ENCODE results near the gene MLLT3.
A peak's percentile ranks its signal among the peaks of the same experiment; 100 is the strongest.

Gene MLLT3

DNA sequence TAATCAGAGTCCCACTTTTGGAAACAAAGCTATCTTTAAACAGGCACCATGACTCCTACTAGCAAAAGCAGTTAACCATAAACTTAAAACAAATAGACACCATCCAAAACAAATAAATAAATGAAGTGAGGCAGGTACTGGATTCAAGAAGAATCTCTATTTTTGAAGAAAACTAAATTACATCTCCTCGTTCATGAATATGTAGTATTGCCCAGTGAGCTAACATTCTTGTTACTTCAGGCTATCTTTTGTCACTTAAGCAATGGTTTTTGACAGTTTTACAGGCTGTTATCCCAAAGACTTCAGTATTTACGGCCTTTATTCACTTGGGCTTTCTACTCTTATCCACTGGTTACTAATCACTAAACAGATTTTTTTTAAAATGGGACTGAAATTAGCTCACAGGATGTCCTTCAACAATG is 242.5 kb downstream of the MLLT3 start:
- no peak for DNase-seq (ENCODE audit: low read depth)

DNA sequence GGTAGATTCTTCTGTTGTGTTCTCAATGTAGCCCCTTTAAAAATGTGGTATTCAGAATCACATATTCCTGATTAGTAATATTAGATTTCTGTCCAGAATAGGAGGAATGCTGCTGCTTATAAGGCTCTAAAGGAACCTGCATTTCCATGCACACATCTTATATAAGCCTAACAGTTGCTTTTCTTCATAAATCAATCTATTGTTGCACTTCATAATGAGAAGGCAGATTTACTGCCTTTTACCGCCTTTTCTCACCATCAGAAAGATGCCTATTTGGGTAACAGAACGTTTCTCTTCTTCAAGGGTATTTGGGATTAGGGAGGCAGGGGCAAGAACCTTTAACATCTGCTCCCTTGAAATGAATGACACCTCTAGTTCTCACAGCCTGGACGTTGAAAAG is 243.4 kb downstream of the MLLT3 start:
- no peak for DNase-seq (ENCODE audit: low read depth)

DNA sequence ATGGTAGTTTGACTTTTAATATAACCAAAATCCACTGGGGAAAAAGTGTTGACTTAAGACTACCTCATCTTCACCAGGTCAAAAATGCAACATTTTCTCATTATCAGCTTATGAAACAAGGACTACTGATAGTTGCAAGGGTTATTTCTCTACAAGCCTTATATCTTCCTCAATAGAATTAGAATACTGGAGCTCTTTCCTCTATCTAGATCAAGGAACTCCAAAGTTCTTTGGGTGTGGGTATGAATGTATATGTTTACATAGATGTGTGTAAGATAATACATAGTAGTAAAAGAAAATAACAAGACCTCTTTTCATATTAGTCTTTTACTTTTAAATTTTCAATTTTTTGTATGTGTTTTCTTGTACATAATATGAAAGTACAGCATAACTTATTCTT is 244.5 kb downstream of the MLLT3 start:
- DNase-seq (ENCODE audit: low read depth), result no peak

DNA sequence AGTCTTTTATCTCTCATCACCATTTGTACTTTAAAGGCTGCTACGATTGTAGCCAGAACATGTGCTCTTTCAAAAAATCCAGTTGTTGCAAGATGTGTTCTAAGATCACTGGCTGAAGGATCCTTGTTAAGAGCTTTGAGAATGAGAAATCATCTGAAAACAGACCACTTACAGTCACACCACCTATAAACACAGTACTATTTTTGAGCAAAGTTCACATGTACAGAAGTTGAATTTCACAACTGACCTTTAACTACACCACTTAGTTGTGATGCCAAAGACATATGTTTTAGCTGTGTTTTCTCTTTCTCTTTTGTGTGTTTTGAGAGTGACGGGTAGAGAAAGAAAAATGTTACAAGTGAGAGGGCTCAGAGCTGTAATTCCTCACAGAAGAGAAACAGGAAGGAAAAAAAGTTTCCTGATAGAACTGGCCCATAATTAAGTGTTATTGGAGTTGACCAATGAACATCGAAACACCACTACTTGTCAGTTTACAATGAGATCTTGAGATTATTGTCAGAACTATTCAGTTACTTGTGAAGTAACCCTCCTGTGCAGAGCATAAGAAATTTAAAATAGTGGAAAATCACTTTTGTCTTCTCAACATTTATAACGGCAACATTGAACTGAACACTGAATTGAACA is 245.4 kb downstream of the MLLT3 start:
- no peak for DNase-seq (ENCODE audit: low read depth)

DNA sequence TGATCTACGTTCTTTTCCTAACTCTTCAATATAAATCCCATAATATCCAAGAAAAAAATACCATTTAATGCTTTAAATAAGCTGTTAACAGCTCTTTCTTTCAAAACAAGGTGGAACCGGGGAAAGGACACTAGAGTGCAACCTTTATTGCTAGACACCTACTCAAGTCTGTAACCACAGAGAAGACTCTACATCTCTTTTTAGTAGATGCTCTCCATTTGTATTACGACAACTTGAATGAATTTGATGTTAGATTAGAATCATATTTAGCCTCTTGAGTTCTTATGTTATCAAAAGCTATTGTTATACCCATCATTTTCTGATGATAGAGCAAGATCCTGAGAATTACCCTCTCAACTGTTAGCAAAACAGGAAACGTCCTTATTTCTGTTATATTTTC is 246.3 kb downstream of the MLLT3 start:
- no peak for DNase-seq (ENCODE audit: low read depth)

DNA sequence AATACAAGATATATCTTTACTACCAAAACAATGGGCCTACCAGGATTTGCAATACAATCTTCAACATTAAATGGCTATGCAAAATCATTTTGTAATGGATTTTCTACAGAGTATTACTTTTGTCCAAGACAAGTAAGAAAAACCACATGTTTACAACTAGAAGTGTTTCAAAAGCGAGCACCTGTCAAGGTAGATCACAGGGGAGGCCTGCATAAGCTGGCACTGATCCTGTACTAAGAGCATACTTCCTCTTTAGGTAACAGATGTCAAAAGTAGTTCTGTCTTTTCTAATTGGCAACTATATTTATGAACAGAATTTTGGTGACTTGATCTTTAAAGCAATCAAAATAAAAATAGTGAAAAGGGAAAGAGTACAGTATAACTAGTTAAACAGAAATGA is 249.0 kb downstream of the MLLT3 start:
- DNase-seq (ENCODE audit: low read depth), result no peak

DNA sequence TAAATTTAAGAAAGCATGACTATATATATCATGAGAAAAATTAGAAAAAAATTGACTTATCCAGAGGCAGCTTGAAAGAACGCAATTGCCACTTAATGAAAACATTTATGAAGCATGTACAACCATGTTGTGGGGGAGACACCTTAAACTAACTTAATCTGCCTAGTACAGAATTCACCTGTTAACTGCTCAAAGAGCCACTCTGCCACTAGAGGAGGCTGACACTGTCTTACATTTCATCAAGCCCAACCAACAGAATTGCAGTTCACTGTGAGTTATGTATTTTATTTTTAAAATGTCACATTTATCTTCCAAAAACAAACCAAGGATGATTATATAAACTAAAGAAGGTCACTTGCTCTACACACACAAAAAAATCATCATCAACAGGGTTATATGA is 252.9 kb downstream of the MLLT3 start:
- DNase-seq (ENCODE audit: low read depth), result no peak

DNA sequence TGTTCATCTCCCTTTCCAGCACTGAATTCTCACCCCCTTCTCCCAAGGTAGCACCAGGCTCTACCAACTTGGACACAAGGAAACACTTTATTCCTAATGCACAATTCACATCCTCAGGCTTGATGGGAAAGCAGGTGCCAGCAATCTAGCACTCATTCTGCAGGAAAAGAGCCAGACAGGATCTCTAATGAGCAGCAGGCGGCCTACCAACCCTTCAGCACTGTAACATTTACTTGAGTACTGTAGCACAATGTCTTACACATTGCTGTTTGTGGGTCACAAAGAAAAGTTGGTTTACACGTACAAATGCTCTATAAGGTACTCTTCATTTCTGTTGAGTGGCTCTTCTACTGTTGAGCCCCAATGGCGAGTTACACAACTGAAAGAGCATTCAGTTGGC is 254.4 kb downstream of the MLLT3 start:
- DNase-seq (ENCODE audit: low read depth), result no peak

DNA sequence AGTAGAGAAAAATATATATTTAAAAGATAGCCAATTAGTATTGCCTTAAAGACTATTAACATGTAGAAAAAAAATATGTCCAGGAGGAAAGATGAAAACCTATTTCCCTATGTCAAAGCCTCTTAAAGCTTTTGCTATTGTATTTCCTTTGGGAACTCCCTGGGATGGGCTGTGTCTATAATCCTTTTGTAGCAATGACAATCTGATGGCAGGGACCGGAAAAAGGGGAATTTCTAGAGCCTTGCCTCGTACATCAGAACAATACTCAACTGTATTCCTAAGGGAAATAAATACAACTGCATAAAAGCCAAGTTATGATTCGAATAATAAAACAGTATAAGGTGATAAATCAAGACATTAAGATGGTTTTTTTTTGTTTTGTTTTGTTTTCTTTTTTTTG is 257.3 kb downstream of the MLLT3 start:
- no peak for DNase-seq (ENCODE audit: low read depth)

DNA sequence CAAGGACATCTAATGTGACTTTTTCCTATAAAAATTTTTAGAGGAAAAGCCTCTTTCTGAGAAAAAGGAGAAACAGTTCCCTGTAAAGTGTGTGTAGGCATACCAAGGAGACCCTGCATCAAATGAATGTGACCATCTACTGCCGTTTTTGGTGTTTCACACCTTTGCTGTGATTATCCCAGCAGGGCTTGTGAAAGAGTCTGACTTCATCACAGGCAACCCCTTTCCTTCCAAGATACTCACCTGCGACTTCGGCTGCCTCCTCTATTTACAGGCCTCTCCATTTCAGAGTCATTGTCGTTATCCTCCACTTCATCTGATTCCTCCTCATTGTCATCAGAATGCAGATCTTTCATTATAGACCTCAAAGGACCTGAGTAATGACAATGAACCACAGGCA is 259.1 kb downstream of the MLLT3 start:
- DNase-seq (ENCODE audit: low read depth), result no peak

DNA sequence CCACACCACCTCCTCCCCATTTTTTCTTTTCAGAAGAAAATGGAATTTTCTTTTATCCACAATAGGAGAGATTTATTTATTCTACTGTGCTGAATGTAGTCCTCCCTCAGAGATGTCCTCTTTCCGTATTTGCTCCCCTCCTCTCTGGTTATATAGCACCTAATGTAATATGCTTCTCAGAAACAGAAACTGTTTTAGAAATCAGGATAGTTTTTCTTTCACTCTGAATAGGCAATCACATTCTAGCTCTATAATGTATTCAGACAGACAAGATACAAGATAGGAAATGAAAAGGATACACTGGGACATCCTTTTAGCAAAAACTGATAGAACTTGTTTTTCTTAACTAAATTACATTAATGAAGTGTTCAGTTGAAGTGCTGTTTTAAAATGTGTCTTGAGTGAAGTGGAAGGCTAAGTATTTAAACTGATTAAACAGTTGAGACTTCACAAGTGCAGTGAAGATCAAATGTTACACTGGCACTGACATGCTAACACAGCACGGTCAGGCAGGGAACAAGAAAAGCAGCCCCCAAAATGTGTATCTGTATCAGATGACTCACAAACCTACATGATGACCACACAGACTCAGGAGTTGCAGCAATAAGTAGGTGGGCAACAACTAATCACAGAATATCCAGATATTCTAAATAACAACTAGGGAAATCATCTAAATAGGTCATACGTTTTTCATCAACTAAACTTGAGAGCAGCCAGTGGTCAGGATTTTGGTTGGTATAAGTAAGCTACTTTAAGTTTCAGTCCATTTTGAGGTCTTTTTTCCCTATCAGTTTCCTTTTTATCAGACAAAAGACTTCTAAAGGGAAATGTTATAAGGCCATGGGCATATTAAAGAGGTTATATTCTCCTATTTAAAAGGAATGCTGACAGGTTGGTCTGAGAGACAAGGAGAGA is 260.4 kb downstream of the MLLT3 start:
- no peak for DNase-seq (ENCODE audit: low read depth)

DNA sequence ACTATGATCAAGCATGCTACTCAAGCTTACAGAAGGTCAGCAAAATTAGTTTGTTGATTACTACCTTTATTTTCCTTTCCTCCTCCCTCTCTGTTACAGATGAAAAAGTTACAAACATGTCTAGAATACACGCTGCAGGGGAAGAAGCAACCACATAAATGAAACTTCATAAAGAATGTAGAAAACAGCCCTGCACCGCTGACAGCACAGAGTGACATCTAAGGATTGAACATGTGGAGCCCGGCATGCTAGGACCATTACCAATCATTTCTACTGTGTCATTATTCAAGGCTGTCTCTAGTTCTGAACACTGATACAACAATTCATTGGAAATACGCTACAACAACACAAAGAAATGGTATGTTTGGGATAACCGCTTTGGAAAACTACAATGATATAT is 261.1 kb downstream of the MLLT3 start:
- no peak for DNase-seq (ENCODE audit: low read depth)

DNA sequence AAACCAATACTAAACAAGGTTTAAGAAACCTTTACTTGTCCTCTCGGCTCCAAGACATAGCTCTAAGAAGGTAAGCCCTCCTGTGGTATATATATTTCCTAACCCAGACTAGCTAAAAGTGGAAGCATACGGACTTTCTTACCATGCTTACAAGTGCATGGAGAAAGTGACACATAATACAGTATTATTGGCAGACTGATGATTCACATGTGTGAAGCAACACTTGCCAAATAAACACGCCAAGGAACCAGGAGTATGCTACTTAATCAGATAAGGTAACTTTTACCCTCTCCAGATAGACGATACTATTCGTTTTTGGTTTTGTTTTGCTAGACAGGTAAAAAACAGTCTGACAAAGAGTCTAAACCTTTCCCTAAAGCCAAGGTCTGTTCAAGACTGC is 264.1 kb downstream of the MLLT3 start:
- DNase-seq (ENCODE audit: low read depth), result peak; percentile 28

DNA sequence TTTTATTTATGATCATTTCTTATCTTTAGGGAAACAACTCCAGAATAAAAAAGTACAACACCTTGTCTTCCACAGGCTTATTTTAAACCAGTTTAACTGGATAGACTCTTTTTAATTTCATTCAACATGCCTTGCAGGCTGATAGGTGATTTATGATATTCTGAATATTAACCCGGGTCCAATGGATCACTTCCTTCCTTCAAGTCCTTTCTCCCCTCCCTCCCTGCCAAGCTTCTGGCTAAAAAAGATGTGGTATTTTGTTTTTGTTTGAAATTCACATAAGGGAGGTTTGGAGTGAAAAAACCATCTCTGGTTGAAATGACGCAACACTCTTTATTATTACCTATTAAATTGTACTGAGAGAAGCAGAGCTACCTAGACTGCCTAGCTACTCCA is 265.3 kb downstream of the MLLT3 start:
- DNase-seq (ENCODE audit: low read depth), result no peak

DNA sequence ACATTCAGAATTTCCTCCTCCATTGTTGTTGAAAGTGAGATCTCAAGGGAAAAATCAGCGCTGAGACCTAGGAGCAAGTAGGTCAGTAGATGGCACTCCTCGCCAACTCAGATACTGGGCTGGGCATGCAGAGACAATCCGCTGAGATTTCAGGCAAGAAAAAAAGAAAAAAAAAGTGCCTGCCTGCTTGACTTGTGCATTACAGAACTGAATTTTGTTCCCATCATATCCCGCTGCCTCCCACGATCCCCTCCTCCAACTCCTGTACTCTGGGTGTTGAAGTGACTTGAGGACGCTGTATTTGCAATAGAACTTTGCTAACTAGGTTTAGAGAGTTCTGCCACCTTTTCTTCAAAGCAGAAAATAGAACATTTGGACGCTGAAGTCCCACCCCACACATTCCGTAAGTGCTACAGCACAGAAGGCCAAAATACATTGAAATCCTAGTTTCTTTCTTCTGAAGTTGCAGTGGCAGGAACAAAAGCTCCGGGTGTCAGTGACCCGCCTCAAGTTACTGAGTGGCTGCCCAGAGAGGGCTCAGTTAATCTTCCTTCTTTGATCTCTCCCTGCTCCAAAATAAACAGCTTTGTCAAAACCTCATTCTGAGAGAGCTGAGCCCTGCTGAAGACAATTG is 265.8 kb downstream of the MLLT3 start:
- DNase-seq (ENCODE audit: low read depth), result peak; percentile 55

DNA sequence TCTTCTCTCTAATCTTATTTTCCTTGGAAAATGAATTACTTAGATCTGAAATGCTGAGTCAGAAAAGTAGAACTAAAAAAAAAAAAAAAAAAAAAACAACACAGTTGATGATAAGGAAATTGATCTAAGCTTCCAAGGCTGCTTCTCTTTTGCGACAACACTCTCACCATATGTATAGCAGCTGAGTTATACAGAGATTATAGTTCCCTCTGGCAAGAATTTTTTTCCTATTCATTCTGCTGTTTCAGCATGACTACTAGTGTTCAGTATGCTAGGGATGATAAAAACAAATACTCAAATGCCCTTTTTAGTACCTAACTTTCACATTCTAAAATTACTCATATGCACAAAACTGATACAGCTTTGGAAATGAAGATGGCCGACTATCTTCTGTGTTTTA is 267.3 kb downstream of the MLLT3 start:
- DNase-seq (ENCODE audit: low read depth), result peak; percentile 80

DNA sequence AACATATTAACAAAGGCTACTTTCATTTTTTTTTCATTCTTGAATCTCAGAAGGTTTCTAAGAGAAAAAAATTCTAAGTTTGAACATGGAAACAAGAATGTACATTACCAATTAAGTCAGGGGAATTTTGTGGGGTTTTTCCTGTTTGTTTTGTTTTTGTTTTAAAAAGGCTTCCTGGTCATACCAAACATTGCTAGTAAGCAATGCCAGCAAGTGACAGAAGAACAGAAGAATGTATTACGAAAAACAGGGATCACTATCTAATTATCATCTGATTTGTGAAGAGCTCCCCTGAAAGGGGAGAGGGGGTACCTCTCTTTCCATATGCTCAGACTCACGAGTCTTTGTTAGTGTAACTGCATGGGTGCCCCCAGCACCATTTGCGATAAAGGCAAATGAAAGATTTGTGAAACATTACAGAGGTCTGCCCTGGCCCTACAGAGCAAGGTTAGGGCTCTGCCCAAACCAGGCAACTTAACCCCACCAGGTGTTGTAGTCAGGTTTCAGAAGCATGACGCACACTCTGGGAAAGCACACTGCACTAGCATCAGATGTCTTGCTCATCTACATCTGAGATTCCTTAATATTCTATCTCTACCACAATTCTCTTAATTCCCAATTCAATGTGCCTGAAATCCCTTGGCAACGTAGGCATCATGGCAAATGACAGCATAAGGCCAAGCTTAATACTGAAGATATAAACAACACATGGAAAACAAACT is 268.2 kb downstream of the MLLT3 start:
- peak; percentile 22 for DNase-seq (ENCODE audit: low read depth)

DNA sequence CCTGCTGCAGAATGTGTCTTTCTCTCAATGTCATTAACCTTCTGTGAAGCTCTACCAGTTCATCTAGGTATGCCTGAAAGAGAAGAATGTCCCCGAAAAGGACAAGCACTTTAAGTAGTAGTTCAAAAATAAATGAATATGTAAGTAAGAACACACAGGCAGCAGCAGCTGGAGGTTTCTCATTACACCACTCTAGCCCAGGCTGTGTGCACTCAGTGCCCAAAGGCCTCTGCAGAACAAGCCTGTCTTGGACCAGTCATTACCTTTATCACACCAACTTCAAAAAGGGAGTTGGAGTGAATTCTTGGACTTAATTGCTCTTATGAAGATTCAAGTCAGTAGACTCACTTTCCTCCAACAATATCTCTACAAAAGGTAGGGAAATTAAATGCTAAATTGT is 268.8 kb downstream of the MLLT3 start:
- no peak for DNase-seq (ENCODE audit: low read depth)

DNA sequence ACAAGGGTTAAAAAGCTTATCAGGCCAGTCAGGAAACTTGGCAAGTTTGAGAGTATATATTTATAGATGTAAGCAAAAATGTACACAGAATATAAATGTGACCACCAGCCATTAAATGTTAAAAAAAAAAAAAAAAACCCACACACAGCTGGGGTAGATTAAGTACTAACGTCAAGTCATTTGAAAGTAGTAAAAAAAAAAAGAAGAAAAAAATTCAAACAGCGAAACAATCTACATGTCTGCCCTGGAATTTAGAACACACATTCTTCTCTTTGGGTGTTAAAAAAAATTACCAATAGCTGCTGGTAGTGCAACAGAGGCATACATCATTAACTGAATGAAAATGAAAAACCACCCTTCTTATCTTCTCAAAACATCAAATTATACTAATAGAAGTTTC is 269.7 kb downstream of the MLLT3 start:
- no peak for DNase-seq (ENCODE audit: low read depth)

DNA sequence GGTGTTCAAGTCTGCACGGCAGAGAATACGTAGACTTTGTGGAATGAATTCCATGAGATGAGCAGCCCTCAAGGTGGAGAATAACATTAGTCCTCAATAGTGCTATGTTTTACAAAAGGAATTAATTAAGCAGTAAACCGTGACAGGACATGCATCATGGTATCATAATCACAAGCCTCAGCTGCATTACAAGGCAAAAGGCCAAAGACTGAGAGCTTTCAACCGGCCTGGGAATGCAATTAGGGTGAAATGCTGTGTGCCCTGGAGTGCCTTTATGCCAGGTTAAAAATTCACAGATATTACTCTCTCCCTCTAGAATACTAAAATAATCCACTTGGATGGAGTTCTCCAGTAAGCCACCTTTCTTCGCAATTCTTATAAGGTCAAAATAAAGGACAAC is 270.6 kb downstream of the MLLT3 start:
- no peak for DNase-seq (ENCODE audit: low read depth)

DNA sequence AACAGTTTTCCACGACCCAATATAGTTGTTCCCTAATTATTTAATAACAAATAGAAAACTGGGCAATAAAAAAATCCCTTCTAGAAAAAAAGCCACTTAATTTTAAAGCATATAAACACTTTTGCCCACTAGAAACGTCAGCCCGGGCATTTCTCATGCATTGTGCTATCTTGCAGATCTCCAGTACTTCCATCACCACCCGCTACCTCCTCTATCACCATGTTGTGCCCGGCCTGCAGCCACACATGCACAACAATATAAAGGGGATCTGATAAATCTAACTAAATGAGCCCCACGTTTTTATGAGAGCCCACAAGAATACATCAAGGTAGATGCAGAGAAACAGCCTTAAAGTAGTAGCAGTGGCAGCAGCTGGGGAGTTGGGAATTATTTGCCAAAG is 272.7 kb downstream of the MLLT3 start:
- no peak for DNase-seq (ENCODE audit: low read depth)

DNA sequence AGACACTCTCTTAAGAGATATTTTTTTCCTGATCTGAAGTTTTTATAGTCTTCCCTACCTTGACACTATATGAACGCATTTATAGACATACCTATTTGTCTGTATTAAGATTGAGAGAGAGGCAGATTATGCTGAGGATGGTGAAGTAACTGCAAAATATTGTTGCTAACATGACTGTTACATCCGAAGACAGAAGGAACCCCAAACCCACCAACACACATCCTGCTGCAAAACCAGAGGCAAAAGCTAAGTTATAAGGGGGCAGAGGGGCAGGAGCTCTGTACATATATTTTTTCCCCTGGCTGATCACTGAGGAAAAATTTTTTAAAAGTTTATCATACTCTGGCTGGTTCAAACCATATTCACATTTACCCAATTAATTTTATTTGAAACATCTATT is 279.0 kb downstream of the MLLT3 start:
- no peak for DNase-seq (ENCODE audit: low read depth)

DNA sequence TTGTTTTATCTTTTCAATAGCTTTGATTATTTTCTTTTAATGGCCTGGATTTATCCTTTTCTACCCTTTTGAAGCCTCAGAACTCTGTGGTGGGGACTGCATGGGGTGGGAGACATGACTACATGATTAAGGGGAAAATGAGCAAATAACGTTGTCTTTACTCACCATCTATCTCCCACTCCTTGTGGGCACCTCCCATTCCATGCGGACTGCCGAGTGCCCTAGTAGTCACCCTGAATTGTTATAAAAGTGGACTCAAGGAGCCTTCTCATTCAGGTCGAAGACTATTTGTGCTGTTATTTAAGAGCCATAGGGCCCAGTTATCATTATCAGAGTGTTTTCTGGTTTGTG is 281.8 kb downstream of the MLLT3 start:
- no peak for DNase-seq (ENCODE audit: low read depth)
